ENCODE measurements around the gene B4GALT3.

The B4GALT3 gene

GRCh38 chr1:161185732-161186311, 8.5 kb upstream of the B4GALT3 start:
- no peak for DNase-seq

- peak; percentile 85 for DNase-seq
These were observed 8.0 kb upstream of the B4GALT3 start for GRCh38 chr1:161185282-161185682.

GRCh38 chr1:161182214-161182613, 4.9 kb upstream of the B4GALT3 start:
- DNase-seq, result peak; percentile 64

GRCh38 chr1:161180639-161181038, 3.3 kb upstream of the B4GALT3 start:
- no peak for DNase-seq

- DNase-seq, result no peak
These were observed 2.4 kb upstream of the B4GALT3 start for GRCh38 chr1:161179698-161180097.

GRCh38 chr1:161177936-161178244, 583 bp upstream of the B4GALT3 start:
- DNase-seq, result no peak

GRCh38 chr1:161176468-161177111, 717 bp downstream of the B4GALT3 start:
- no peak for DNase-seq

- DNase-seq, result no peak
These were observed 1.4 kb downstream of the B4GALT3 start for GRCh38 chr1:161175771-161176453.

GRCh38 chr1:161174911-161175310, 2.4 kb downstream of the B4GALT3 start:
- no peak for DNase-seq

- DNase-seq, result no peak
These were observed 3.6 kb downstream of the B4GALT3 start for GRCh38 chr1:161173711-161174110.

GRCh38 chr1:161172776-161173376, 4.4 kb downstream of the B4GALT3 start:
- DNase-seq, result no peak

- DNase-seq, result no peak
These were observed 5.0 kb downstream of the B4GALT3 start for GRCh38 chr1:161172349-161172748.

GRCh38 chr1:161171696-161172095, 5.6 kb downstream of the B4GALT3 start:
- no peak for DNase-seq

GRCh38 chr1:161171191-161171590, 6.1 kb downstream of the B4GALT3 start:
- no peak for DNase-seq

GRCh38 chr1:161168906-161169305, 8.4 kb downstream of the B4GALT3 start:
- DNase-seq, result no peak

- no peak for DNase-seq
These were observed 10.4 kb downstream of the B4GALT3 start for GRCh38 chr1:161166669-161167548.

- DNase-seq, result peak; percentile 96
These were observed 11.3 kb downstream of the B4GALT3 start, which contains the start of gene PPOX for GRCh38 chr1:161165742-161166668. TSS of gene PPOX (plus strand) at chr1:161166426. CDS start at chr1:161166848, 422 bp downstream.

- no peak for DNase-seq
These were observed 12.3 kb downstream of the B4GALT3 start for GRCh38 chr1:161164901-161165610.

- no peak for DNase-seq
These were observed 13.5 kb downstream of the B4GALT3 start for GRCh38 chr1:161163793-161164192.

- DNase-seq, result no peak
These were observed 14.5 kb downstream of the B4GALT3 start for GRCh38 chr1:161162806-161163205.

- no peak for DNase-seq
These were observed 15.3 kb downstream of the B4GALT3 start for GRCh38 chr1:161162052-161162451.
